ENCODE data around the gene RUNX1.

Gene RUNX1

GRCh38 chr21:34908419-34909055 is 140.6 kb downstream of the RUNX1 start:
- Mint-ChIP-seq H3K4me3 (no peak overlapping the region), H3K27me3 (ENCODE audit: low read depth) (peaks cover 43% of the 10 kb centered on the region), H3K27ac (no peak overlapping the region), H3K9me3 (no peaks in the 10 kb centered on the region), H3K36me3 (ENCODE audit: low read depth) (no peaks in the 10 kb centered on the region), H3K4me1 (peaks cover 23% of the 10 kb centered on the region)
- TF ChIP-seq CTCF (IDR thresholded peaks at IDR 0.05; ENCODE audit: unreplicated experiment in 3 of 3) = no peak

GRCh38 chr21:34907461-34908418 is 141.4 kb downstream of the RUNX1 start:
- H3K4me3 Mint-ChIP-seq = no peak overlapping the region
- TF ChIP-seq CTCF (IDR thresholded peaks at IDR 0.05; ENCODE audit: unreplicated experiment in 3 of 3) = no peak
- H3K27ac Mint-ChIP-seq = no peak overlapping the region
- H3K9me3 Mint-ChIP-seq = no peaks in the 10 kb centered on the region
- H3K4me1 Mint-ChIP-seq = peaks cover 15% of the 10 kb centered on the region
- H3K36me3 Mint-ChIP-seq (ENCODE audit: low read depth) = no peaks in the 10 kb centered on the region
- H3K27me3 Mint-ChIP-seq (ENCODE audit: low read depth) = peaks cover 43% of the 10 kb centered on the region

GRCh38 chr21:34906401-34906800 is 142.7 kb downstream of the RUNX1 start:
- Mint-ChIP-seq H3K27me3 (ENCODE audit: low read depth) (peaks cover 38% of the 10 kb centered on the region), H3K4me3 (no peak overlapping the region), H3K36me3 (ENCODE audit: low read depth) (no peaks in the 10 kb centered on the region), H3K9me3 (no peaks in the 10 kb centered on the region), H3K4me1 (peaks cover 10% of the 10 kb centered on the region), H3K27ac (no peak overlapping the region)
- TF ChIP-seq CTCF (IDR thresholded peaks at IDR 0.05; ENCODE audit: unreplicated experiment in 3 of 3) = no peak

GRCh38 chr21:34905218-34905537 is 143.9 kb downstream of the RUNX1 start:
- peaks cover 30% of the 10 kb centered on the region for H3K27me3 Mint-ChIP-seq (ENCODE audit: low read depth)
- H3K4me3 Mint-ChIP-seq = no peak overlapping the region
- H3K4me1 Mint-ChIP-seq = peaks cover 10% of the 10 kb centered on the region
- H3K27ac Mint-ChIP-seq = no peak overlapping the region
- no peaks in the 10 kb centered on the region for H3K36me3 Mint-ChIP-seq (ENCODE audit: low read depth)
- TF ChIP-seq CTCF (IDR thresholded peaks at IDR 0.05; ENCODE audit: unreplicated experiment in 3 of 3) = no peak
- no peaks in the 10 kb centered on the region for H3K9me3 Mint-ChIP-seq

GRCh38 chr21:34904526-34905217 is 144.4 kb downstream of the RUNX1 start:
- Mint-ChIP-seq H3K4me3 (no peak overlapping the region), H3K27ac (no peak overlapping the region), H3K9me3 (no peaks in the 10 kb centered on the region), H3K4me1 (peaks cover 6% of the 10 kb centered on the region), H3K36me3 (ENCODE audit: low read depth) (no peaks in the 10 kb centered on the region), H3K27me3 (ENCODE audit: low read depth) (peaks cover 25% of the 10 kb centered on the region)
- TF ChIP-seq CTCF (IDR thresholded peaks at IDR 0.05; ENCODE audit: unreplicated experiment in 3 of 3) = no peak
